Activated T-cell treated with anti-CD3 and anti-CD28 coated beads for 1 hour (primary cell): ENCODE results near the gene LMO4.

Source experiments
- DNase-seq: peaks from one replicate; pipeline ENCODE4 v3.0.0-alpha.2; 2020; ENCODE audit warnings: low read depth

LMO4 gene, protein sequence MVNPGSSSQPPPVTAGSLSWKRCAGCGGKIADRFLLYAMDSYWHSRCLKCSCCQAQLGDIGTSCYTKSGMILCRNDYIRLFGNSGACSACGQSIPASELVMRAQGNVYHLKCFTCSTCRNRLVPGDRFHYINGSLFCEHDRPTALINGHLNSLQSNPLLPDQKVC

DNA sequence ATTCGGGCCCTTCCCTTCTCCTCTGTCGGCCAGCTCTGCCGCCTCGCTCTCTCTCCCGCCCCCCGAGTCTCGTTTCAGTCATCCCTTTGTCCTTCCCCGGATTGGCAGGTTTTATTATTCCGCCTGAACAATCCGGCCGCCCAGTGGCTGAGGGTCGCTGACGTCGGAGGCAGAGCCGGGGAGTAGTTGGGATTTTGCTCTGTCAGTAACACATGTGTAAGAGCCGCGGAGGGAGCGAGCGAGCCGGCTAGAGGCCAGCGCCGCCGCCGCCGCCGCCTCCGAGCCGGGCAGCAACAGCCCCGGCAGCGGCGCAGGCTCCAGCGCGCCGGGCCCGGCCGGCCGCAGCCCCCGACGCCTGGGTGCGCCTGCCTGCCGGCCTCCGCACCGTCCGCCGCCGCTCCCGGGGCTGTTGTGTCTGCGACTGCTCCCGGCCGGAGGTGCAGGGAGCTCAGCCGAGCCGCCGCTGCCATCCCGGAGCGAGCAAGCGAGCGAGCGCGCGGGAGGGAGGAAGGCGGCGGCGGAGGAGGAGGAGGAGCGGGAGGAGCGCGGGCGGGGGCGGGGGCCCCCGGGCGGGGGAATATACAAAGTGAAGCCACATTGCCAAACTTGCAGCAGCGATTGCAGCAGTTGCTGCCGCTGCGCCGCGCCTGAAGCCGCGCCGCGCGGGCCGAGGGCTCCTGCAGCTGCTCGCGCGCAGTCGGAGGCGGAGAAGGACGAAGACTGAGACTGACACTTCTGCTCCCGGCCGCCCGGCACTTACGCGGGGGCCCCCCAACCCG is at the start of gene LMO4:
LMO4 (plus strand) TSS at position 609 of the 779 bp plus-strand sequence. CDS start 3,136 bp downstream, outside the sequence.
- DNase-seq = peak; percentile 60

- no peak for DNase-seq
Measured at GRCh38 chr1:87279536-87279875, 49.2 kb upstream of the LMO4 start.

- no peak for DNase-seq
Measured at GRCh38 chr1:87279966-87280535, 48.6 kb upstream of the LMO4 start.

- DNase-seq = no peak
Measured at GRCh38 chr1:87284456-87285240, 44.0 kb upstream of the LMO4 start.

DNA sequence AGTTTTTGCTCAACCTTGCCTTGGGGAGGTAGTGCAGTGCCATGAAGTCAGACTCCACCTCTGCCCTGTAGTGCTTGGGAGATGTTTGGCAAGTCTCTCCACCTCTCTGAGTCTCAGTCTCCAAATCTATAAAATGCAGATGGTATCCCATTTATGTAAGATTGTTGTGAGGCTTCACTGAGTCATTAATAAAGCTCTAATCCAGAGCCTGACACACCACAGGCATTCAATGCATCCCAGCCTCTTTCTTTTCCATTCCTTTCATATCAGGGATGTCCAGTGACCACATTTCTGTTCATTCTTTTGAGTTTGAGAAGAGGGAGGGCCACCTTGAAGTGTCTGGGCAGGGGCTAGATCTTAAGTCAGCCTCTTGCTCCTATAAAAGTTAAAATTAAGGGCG is 37.6 kb upstream of the LMO4 start:
- DNase-seq = no peak

DNA sequence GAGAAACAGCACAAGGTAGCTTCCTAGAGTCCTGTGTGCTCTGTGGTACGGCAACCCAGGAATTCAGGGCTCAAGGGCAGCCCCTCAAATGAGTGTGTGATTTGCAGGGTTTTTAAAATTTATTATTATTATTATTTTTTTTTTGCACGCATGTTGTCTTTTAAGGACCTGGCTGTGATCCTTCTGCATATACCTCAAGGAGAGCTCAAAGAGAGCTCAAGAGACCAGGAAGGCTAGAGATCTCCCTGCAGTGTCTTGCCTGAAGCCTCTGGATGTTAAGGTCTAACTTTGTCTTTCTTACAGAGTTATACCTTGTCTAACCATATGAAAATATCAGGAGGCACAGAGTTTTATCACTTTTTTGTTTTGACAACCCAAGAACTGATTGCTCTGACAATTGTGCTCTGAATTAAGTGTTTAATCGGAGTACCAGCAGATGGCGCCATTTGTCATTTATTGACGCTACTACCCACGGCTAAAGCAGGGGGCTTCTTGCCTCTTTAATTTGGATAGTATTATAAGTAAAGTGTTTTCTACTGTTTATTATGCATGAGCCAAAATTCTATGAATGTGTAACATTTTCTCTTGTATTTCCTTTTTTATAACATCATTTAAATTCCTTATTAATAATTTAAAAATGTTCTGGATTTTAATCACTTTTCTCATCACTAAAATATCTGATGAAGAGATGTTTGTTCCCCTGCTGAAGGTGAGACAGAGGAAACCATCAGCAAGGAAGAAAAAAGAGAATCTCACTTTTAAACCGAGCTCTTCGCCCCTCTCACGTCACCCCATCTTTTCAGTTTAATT is 35.8 kb upstream of the LMO4 start:
- peak; percentile 44 for DNase-seq

- no peak for DNase-seq
Measured at GRCh38 chr1:87294633-87295032, 34.0 kb upstream of the LMO4 start.

GRCh38 chr1:87295445-87296110 is 33.1 kb upstream of the LMO4 start:
- no peak for DNase-seq

DNA sequence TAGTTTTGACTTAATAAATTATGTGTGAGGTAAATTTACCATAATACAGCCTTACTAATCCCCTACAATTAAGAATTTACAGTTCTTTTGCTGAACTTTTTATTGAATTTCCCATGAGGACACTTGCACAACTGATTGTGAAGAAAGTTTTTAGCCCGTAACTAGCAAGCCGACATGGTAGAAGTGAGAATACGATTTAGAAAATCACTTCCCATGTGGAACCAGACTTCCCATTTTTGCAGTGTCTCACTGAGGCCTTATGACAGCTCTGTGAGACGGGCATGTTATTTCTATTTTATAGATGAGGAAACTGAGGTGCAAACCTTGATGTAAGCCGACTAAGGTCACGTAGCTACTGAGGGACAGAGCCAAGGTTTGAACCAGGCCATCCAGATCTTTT is 32.5 kb upstream of the LMO4 start:
- no peak for DNase-seq

GRCh38 chr1:87299661-87300060 is 29.0 kb upstream of the LMO4 start:
- no peak for DNase-seq

GRCh38 chr1:87300628-87301027 is 28.1 kb upstream of the LMO4 start:
- no peak for DNase-seq

- DNase-seq = no peak
Measured at GRCh38 chr1:87305151-87305550, 23.5 kb upstream of the LMO4 start.

DNA sequence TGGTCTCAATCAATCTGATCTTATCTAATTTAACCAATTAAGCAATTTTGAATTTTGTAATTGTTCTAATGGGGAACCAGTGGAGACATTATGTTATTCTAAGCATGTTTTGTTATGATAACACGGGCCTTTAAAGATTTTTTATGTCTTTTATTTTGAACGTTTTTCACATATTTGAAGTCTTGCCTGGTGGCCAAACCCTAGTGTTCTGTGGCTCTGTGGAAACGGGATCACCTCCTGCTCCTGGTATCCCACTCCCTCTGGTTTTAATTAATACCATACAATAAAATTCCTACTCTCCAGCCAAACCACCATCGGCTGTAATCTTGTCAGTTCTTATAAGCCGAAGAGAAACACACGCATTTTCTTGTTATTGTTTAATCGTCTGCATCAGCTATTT is 22.9 kb upstream of the LMO4 start:
- DNase-seq = no peak

GRCh38 chr1:87307306-87307705 is 21.4 kb upstream of the LMO4 start:
- DNase-seq = no peak

GRCh38 chr1:87307931-87308330 is 20.7 kb upstream of the LMO4 start:
- no peak for DNase-seq

DNA sequence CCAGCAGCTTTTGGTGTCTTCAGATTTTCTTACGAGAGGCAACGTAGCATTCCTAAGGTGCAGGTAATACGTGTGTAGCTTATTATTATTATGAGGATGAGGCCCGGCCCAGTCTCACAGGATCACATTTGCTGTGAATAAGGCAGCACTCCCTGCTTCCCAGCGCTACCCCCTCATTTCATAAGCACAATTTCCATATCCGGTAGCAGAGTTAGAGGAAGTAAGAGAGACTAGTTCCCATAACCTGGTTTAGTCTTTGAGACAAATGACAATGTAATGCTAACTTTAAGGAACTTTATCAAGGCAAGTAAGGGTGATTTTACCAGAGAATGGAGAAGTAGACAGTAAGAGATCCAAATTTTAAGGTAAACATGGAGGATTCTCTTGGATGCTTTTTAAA is 14.6 kb upstream of the LMO4 start:
- DNase-seq = no peak

DNA sequence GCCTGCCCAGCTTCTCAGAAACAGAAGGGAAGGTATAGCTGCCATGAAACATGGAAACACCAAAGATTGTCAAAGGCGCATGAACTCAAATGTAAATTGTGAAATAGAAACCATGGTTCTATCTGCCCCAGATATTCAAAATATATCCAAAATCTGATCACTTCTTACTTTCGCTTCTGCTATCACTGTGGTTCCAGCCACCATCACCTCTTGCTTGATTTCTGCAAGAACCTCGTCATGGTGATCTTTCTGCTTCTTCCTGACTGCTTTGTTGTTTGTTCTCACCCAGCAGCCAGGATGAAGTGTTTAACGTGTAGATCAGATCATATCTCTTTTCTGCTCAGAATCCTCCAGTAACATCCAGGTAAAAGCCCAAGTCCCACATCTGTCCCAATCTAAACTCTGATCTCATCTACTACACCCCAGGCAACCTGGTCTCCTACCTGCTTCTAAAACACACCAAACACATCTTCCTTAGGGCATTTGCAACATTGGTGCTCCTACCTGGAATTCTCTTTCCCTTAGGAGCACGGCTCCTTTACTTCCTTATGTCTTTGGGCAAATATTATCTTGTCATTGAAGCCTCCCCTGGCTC is 10.5 kb upstream of the LMO4 start:
- DNase-seq = no peak

DNA sequence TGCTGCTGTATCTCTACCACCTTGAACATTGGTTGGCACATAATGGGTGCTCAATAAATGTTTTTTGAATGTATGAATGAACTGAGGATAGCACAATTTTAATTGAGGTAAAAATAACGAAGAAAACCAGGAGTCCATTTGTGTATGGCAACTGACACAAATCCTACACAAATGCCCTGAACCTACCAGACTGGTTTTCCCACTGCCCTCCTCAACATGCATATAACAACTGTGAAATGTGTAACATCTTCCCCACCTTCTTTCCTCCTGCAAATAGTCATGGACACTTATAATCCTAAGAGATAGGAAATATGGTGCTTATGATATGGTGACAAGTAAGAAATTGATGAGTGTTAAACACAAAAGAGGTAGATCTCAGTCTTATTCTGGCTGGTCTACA is 9.9 kb upstream of the LMO4 start:
- no peak for DNase-seq

DNA sequence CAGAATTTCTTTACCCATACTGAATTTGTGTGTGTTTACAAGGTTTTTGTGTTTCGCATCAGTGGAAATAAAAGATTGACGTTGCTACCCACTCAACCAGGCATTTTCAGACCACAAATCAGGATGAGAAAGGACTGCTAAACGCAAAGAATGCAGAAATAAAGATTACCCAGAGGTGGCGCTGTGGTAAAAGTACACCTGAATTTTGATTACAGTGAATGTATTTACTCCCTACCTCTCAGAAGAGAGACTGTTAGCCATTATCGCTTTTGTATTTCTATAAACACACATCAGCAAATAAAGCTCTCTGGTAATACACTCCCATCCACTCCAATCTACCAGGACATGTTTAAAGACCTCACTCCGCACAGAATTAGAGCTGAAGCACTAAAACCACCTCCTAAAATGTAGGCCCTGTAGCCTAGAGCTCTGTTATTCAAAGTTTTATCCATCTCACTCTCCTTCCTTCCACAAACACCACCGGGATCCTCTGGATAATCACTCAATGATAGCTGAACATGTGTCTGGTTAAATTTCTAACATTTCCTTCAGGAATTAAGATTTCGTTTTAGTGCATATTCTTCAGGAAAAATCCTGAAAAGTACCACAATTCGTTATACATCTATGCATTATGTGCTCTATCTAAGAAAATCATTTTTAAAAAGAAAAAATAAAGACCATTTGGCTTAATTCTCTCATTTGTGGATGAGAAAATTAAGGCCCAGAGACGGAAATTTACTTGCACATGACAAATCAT is 2.5 kb upstream of the LMO4 start:
- DNase-seq = peak; percentile 22
